OCI-LY3 (cell line): ENCODE data around the gene PPFIBP2.

Experiments used
- EZH2phosphoT487 ChIP-seq: fragments of 200-600 bp; shearing (Covaris generic); IDR thresholded peaks from 2 replicates; pipeline ENCODE4 v1.6.1; 2018; ENCODE audit warnings: antibody characterized with exemption, mixed run types, low read depth
- TF ChIP-seq, protein P1 (sequence below): fragments of 200-600, 300-600 bp; sonication (generic); IDR thresholded peaks from 2 replicates; pipeline ENCODE4 v1.5.1; 2014; ENCODE audit warnings: antibody characterized with exemption, low read length, low read depth

DNA sequence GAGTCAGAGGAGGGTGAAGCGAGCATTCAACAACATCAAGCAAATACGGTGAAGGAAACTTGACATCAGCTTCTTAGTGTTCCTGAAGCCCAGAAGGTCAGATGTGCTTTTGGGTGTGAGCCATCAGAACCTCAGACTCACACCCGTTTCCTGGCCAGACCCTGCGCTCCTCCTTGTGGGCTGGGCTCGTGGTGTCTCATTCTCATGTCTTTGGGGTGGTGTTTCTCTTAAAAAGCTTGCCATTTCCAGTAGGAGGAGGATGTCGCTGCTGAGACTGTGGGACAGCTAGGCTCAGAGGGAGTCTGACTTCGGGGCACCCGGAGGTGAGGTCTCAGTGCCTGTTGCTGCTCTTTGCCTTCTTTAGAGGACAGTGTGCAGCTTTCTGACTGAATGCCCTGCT lies 24.2 kb downstream of the PPFIBP2 start:
- TF ChIP-seq, protein P1, sequence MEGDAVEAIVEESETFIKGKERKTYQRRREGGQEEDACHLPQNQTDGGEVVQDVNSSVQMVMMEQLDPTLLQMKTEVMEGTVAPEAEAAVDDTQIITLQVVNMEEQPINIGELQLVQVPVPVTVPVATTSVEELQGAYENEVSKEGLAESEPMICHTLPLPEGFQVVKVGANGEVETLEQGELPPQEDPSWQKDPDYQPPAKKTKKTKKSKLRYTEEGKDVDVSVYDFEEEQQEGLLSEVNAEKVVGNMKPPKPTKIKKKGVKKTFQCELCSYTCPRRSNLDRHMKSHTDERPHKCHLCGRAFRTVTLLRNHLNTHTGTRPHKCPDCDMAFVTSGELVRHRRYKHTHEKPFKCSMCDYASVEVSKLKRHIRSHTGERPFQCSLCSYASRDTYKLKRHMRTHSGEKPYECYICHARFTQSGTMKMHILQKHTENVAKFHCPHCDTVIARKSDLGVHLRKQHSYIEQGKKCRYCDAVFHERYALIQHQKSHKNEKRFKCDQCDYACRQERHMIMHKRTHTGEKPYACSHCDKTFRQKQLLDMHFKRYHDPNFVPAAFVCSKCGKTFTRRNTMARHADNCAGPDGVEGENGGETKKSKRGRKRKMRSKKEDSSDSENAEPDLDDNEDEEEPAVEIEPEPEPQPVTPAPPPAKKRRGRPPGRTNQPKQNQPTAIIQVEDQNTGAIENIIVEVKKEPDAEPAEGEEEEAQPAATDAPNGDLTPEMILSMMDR: no peak
- TF ChIP-seq EZH2phosphoT487: no peak
